HG03108 (cell line): ENCODE measurements around the gene SPDYE6.
"Not testable (repeated sequence)": the region's sequence is repeated elsewhere in the genome, so short reads cannot be mapped to it uniquely, and the experiment has no call there.

Experiments used
- ATAC-seq: cut with Tn5 transposase; IDR thresholded peaks from one replicate; pipeline ENCODE4 v1.9.1; 2021; ENCODE audit warnings: moderate library complexity; ENCODE audit not compliant: unreplicated experiment

SPDYE6 gene

DNA sequence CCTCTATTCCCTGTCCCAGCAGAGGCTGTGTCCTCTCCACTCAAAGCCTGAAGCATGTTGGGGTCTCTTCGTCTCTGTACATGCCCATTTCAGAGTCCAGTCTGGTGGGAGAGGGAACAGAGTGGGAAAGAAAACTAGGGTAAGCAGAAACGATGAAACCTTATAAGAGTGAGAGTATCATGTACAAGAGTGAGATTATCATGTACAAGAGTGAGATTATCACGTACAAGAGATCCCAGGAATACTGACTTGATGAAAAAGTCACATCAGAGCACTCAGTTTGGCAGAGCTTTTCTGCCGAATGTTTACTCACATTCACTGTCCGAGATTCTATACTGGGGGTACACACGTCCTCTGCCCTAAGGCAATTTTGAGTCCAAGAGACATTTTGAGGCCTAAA lies at the start of gene SPDYE6:
SPDYE6 (minus strand) TSS at position 101 of the 400 bp plus-strand sequence. CDS start 421 bp downstream, outside the sequence.
- not testable (repeated sequence) for ATAC-seq

GRCh38 chr7:102404862-102405188 lies 48.6 kb upstream of the SPDYE6 start:
- not testable (repeated sequence) for ATAC-seq

GRCh38 chr7:102404005-102404861 lies 48.0 kb upstream of the SPDYE6 start:
- ATAC-seq: peak; percentile 76

DNA sequence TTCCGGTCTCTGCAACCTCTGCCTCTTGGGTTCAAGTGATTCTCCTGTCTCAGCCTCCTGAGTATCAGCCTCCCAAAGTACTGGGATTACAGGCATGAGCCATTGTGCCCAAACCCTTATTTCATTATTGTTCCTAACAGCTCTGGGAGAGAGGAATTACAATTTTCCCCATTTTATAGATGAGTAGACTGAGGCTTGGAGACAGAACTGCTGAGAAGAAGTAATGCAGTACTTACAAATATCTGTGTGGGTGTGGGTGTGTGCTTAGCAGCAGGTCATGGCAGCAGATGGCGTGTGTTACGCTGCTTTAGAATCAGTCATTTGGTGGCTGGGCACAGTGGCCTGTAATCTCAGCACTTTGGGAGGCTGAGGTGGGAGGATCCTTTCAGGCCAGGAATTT lies 47.3 kb upstream of the SPDYE6 start:
- no peak for ATAC-seq

GRCh38 chr7:102400360-102400759 lies 44.1 kb upstream of the SPDYE6 start:
- ATAC-seq: no peak

GRCh38 chr7:102398543-102398942 lies 42.3 kb upstream of the SPDYE6 start:
- ATAC-seq: no peak

GRCh38 chr7:102396710-102397019 lies 40.4 kb upstream of the SPDYE6 start:
- ATAC-seq: no peak

DNA sequence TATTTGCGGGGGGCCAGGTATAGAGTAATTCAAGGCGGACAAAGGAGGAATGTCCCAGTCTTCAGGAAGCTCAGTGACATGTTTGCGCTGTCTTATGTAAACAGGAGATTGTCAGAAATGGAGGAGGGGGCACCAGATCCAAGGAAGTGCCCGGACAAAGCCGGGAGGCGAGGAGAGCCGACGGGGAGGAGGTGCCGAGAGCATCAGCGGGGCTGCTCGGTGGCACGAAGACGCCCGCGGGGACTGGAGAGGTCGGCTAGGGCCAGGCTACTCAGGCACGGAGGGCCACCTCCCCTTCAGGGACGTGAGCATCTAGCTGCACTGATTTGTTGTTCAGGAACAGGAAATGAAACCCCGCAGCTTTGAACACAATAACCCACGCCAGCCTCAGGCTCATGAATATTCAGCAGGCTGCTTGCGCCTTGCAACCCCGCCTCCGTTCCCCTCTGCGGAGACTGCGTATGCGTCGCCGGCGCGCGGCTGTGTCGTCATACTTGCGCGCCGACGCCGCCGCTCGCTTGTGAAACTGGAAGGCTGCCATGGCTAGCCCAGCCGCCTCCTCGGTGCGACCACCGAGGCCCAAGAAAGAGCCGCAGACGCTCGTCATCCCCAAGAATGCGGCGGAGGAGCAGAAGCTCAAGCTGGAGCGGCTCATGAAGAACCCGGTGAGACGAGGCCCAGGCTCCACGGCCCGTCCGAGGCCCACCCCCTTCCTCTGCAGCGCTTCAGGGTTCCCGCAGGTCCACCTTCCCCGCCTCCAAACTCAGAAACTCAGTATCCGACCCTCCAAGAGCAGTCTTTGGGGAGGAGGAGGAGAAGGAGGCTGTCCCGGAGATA lies 39.8 kb upstream of the SPDYE6 start, which contains the start of gene PRKRIP1:
PRKRIP1 (plus strand) TSS at position 491 of the 837 bp plus-strand sequence; CDS start at position 540, 49 bp downstream.
- peak; percentile 99 for ATAC-seq

DNA sequence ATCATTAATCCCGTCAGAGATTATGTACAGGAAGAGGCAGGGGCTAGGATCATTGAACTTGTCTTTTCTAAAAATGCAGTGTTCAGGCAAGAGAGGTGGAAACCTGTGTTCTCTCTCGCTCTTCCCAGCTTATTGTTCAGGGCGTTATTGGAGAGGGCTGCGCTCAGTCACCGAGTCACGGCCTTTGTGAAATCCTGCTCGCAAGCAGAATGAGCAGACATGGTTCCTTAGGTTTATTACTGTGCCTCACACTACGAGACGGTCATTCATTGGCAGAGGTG lies 39.3 kb upstream of the SPDYE6 start:
- no peak for ATAC-seq

GRCh38 chr7:102393467-102393866 lies 37.2 kb upstream of the SPDYE6 start:
- ATAC-seq: no peak

DNA sequence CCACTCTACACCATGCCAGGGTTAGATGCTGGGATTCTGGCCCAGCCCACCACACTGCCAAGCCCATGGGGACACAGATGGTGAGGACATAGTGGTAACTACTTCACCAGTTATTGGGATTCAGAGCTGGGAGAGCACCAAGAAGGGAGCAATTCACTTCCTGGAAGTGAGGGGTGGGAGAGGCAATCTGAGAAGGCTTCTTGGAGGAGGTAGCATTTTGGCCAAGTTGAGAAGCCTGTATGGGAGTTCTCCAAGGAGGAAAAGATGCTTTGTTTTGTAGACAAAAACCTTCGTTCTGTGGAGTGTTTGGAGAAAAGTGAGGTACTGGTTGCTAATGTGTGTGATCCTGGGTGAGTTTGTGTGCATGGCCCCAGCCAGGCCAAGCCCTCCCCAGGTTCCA lies 36.1 kb upstream of the SPDYE6 start:
- no peak for ATAC-seq

DNA sequence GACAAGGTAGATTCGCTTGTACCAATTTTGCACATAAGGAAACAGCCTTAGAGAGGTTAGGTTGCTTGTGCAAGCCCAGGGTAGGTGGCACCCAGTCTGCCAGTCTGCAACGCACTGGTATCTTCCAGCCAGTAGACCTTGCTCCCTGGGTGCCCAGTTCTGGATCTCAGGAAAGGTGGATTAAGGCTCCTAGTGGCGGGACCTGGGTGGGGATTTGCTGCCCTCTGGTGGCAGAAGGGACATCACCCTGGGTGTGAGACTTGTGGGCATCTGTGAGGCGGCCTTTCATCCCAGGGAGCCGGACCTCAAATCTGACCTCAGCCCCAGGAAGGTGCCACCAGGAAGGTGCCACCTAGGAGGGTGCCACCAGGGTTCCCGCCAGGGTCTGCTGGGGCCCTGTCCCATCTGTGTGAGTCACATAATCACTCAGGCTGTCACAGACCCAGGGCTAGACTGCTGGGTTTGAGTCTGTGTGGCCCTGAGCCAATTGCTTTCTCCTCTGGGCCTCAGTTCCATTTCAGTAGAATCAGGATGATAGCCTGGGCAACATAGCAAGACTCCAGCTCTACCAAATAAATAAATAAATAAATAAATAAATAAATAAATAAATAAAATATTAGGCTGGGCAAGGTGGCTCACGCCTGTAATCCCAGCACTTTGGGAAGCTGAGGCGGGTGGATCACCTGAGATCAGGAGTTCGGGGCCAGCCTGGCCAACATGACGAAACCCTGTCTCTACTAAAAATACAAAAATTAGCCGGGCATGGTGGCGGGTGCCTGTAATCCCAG lies 34.6 kb upstream of the SPDYE6 start:
- no peak for ATAC-seq

DNA sequence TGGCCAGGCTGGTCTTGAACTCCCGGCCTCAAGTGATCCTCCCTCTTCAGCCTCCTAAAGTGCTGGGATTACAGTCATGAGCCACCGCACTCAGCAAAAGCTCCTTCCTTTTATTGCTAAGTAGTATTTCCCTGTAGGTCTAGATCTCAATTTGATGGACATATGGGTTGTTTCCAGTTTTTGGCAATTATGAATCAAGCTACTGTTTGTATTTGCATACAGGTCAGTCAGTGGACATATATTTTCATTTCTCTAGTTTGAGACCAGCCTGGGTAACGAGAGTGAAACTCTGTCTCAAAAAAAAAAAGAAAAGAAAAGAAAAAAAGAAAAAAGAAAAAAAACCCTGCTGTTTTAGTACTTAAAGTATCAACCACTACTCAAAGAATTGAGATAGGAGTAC lies 33.6 kb upstream of the SPDYE6 start:
- no peak for ATAC-seq

- no peak for ATAC-seq
These were observed 30.8 kb upstream of the SPDYE6 start for GRCh38 chr7:102387064-102387463.

GRCh38 chr7:102381696-102382425 lies 25.6 kb upstream of the SPDYE6 start:
- ATAC-seq: not testable (repeated sequence)

GRCh38 chr7:102380837-102381236 lies 24.6 kb upstream of the SPDYE6 start:
- not testable (repeated sequence) for ATAC-seq

GRCh38 chr7:102376964-102377466 lies 20.8 kb upstream of the SPDYE6 start:
- no peak for ATAC-seq

DNA sequence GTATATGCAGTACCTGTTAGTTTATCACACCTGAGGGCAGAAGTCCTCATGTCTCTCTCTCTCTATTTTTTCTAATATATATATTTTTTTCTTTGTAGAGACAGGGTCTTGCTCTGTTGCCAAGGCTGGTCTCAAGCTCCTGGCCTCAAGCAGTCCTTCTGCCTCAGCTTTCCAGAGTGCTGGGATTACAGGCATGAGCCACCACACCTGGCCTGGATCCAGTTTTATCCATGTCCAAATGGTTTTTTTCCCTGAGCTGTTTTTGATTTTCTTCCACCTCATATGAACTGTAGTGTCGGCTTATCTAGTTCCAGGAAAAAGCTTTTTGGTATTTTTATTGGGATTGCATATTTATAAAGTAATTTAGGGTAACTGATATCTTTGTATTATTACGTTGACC lies 16.6 kb upstream of the SPDYE6 start:
- not testable (repeated sequence) for ATAC-seq

- ATAC-seq: not testable (repeated sequence)
These were observed 13.8 kb upstream of the SPDYE6 start for GRCh38 chr7:102370038-102370437.

GRCh38 chr7:102365390-102365789 lies 9.1 kb upstream of the SPDYE6 start:
- ATAC-seq: not testable (repeated sequence)
